ENCODE measurements around the gene PPIB. TPM values are rescaled to one million over a fixed set of nuclear protein-coding genes. Genes with fewer than 3 reads are reported as not detected.
A peak's percentile ranks its signal among the peaks of the same experiment; 100 is the strongest.

Gene PPIB
- total RNA-seq, 6 experiments from 2014 or later = 276 to 535 (median 474) TPM

- ATAC-seq = peak in 1 of 4 donors; percentile 22
- H3K9me3 ChIP-seq = no peaks in the 10 kb centered on the region
- DNase-seq = no peak
- peaks cover 19 to 100% (median 63%) of the 10 kb centered on the region in 4 donors for H3K36me3 ChIP-seq
- H3K27ac ChIP-seq = no peak overlapping the region
- H3K4me3 ChIP-seq = no peak overlapping the region
- 82% methylated on average over 2 of the region's 10 CpGs for WGBS (ENCODE audit: insufficient coverage, low coverage, low lambda C conversion rate, missing lambda C conversion rate)
- TF ChIP-seq POLR2A (IDR thresholded peaks at IDR 0.05) (no peak), CTCF (IDR thresholded peaks at IDR 0.05) (no peak)
- no peaks in the 10 kb centered on the region for H3K4me1 ChIP-seq
- H3K27me3 ChIP-seq = no peaks in the 10 kb centered on the region
- intact Hi-C loops (cut with DNase I) = no loop called here
Measured at GRCh38 chr15:64133623-64134344, 29.0 kb downstream of the PPIB start.

DNA sequence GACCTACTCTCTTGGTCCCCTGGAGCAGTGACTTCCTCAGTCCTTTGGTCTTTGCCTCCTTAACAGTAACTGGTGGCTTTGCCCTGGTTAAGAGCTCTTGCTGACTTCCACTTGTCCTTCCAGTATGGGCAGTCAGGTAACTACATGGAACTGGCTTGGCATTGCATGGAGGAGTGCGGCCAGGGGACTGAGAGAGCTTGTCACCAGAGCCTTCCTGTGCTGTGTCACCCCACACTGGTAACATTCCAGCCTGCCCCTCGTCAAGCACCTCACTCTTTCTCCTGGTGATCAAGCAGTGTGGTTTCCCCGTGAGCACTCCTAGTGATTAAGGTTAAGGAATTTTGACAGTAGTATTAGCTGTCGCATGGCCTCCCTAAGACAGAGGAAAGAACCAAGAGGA lies 30.6 kb downstream of the PPIB start:
- intact Hi-C loops (cut with DNase I) = no loop called here
- WGBS (ENCODE audit: insufficient coverage, low coverage, low lambda C conversion rate, missing lambda C conversion rate) = 80% methylated on average over 1 of the region's 4 CpGs
- DNase-seq (no peak), ATAC-seq (no peak)
- H3K4me3 ChIP-seq = no peak overlapping the region
- H3K36me3 ChIP-seq = peaks cover 19 to 100% (median 71%) of the 10 kb centered on the region in 4 donors
- no peaks in the 10 kb centered on the region for H3K4me1 ChIP-seq
- H3K9me3 ChIP-seq = no peaks in the 10 kb centered on the region
- TF ChIP-seq POLR2A (IDR thresholded peaks at IDR 0.05) (no peak), CTCF (IDR thresholded peaks at IDR 0.05) (no peak)
- no peaks in the 10 kb centered on the region for H3K27me3 ChIP-seq
- H3K27ac ChIP-seq = no peak overlapping the region

DNA sequence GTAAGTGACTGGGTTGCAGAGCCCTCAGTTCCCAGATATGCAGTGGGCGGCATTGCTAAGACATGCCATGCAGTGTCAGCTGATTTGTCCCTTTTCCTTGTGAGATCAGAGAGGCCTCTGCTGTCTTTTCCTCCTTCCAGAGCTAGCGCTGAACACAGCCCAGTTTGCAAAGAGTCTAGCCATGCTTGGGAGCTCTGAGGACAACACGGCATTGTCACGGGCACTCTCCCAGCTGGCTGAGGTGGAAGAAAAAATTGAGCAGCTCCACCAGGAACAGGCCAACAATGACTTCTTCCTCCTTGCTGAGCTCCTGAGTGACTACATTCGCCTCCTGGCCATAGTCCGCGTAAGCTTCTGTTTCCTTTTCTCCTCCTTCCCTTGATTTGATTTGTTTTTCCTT lies 31.3 kb downstream of the PPIB start:
- no peak overlapping the region for H3K4me3 ChIP-seq
- ATAC-seq (no peak), DNase-seq (no peak)
- H3K36me3 ChIP-seq = peaks cover 19 to 100% (median 69%) of the 10 kb centered on the region in 4 donors
- WGBS (ENCODE audit: insufficient coverage, low coverage, low lambda C conversion rate, missing lambda C conversion rate) = 90% methylated on average over 6 of the region's 7 CpGs
- H3K27me3 ChIP-seq = no peaks in the 10 kb centered on the region
- intact Hi-C loops (cut with DNase I) = no loop called here
- TF ChIP-seq CTCF (IDR thresholded peaks at IDR 0.05) = no peak
- no peak for TF ChIP-seq POLR2A (IDR thresholded peaks at IDR 0.05)
- no peaks in the 10 kb centered on the region for H3K4me1 ChIP-seq
- H3K27ac ChIP-seq = no peak overlapping the region
- H3K9me3 ChIP-seq = no peaks in the 10 kb centered on the region

DNA sequence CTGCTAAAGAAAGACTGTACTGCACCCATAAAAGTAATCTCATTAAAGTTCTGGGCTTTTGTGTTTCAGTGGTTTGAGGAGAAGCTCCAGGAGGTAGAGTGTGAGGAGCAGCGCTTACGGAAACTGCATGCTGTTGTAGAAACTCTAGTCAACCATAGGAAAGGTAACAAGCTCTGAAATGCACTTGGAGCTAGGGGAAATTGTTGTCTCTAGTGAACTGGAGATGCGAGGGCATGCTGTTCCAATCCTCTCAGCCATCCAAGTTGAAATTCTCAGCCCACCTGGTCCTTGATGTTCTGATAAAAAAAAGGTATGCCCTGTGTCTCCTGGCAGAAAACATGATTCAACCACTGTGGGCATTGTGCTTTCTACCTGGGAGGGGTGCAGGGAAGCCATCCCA lies 32.7 kb downstream of the PPIB start:
- Histone ChIP-seq H3K4me3 (no peak overlapping the region), H3K4me1 (no peaks in the 10 kb centered on the region), H3K9me3 (no peaks in the 10 kb centered on the region), H3K36me3 (peaks cover 19 to 97% (median 66%) of the 10 kb centered on the region in 4 donors), H3K27ac (no peak overlapping the region), H3K27me3 (no peaks in the 10 kb centered on the region)
- DNase-seq = no peak
- TF ChIP-seq POLR2A (IDR thresholded peaks at IDR 0.05) (no peak), CTCF (IDR thresholded peaks at IDR 0.05) (no peak)
- 97% methylated on average over 3 of the region's 3 CpGs for WGBS (ENCODE audit: insufficient coverage, low coverage, low lambda C conversion rate, missing lambda C conversion rate)
- intact Hi-C loops (cut with DNase I) = no loop called here
- ATAC-seq = no peak

Data from right lobe of liver (tissue), 6 donors.